ENCODE results near the gene SOBP.
"Not testable (repeated sequence)": the region's sequence is repeated elsewhere in the genome, so short reads cannot be mapped to it uniquely, and the experiment has no call there.

Gene SOBP

GRCh38 chr6:107488174-107488874, 1.6 kb upstream of the SOBP start:
- no peak for DNase-seq (ENCODE audit: low read depth, low spot score)

GRCh38 chr6:107488875-107489635, 862 bp upstream of the SOBP start:
- DNase-seq (ENCODE audit: low read depth, low spot score), result no peak

GRCh38 chr6:107490566-107491137, 735 bp downstream of the SOBP start:
- DNase-seq (ENCODE audit: low read depth, low spot score), result no peak

GRCh38 chr6:107491138-107491609, 1.3 kb downstream of the SOBP start:
- DNase-seq (ENCODE audit: low read depth, low spot score), result no peak

GRCh38 chr6:107491760-107492660, 2.1 kb downstream of the SOBP start:
- no peak for DNase-seq (ENCODE audit: low read depth, low spot score)

- DNase-seq (ENCODE audit: low read depth, low spot score), result no peak
Measured at GRCh38 chr6:107493158-107494057, 3.5 kb downstream of the SOBP start.

- no peak for DNase-seq (ENCODE audit: low read depth, low spot score)
Measured at GRCh38 chr6:107495196-107495643, 5.3 kb downstream of the SOBP start.

GRCh38 chr6:107495971-107496370, 6.1 kb downstream of the SOBP start:
- no peak for DNase-seq (ENCODE audit: low read depth, low spot score)

GRCh38 chr6:107496892-107497684, 7.2 kb downstream of the SOBP start:
- no peak for DNase-seq (ENCODE audit: low read depth, low spot score)

GRCh38 chr6:107504270-107505026, 14.5 kb downstream of the SOBP start:
- no peak for DNase-seq (ENCODE audit: low read depth, low spot score)

- no peak for DNase-seq (ENCODE audit: low read depth, low spot score)
Measured at GRCh38 chr6:107506145-107506544, 16.2 kb downstream of the SOBP start.

GRCh38 chr6:107509506-107509905, 19.6 kb downstream of the SOBP start:
- DNase-seq (ENCODE audit: low read depth, low spot score), result no peak

GRCh38 chr6:107510108-107510507, 20.2 kb downstream of the SOBP start:
- DNase-seq (ENCODE audit: low read depth, low spot score), result no peak

GRCh38 chr6:107511511-107511993, 21.6 kb downstream of the SOBP start:
- DNase-seq (ENCODE audit: low read depth, low spot score), result no peak

- no peak for DNase-seq (ENCODE audit: low read depth, low spot score)
Measured at GRCh38 chr6:107513214-107513613, 23.3 kb downstream of the SOBP start.

GRCh38 chr6:107515955-107516354, 26.0 kb downstream of the SOBP start:
- DNase-seq (ENCODE audit: low read depth, low spot score), result no peak

- DNase-seq (ENCODE audit: low read depth, low spot score), result no peak
Measured at GRCh38 chr6:107517274-107517673, 27.4 kb downstream of the SOBP start.

GRCh38 chr6:107519224-107519623, 29.3 kb downstream of the SOBP start:
- DNase-seq (ENCODE audit: low read depth, low spot score), result not testable (repeated sequence)

- DNase-seq (ENCODE audit: low read depth, low spot score), result not testable (repeated sequence)
Measured at GRCh38 chr6:107520706-107521105, 30.8 kb downstream of the SOBP start.

All from activated CD4-positive, CD25-positive, alpha-beta regulatory T cell treated with anti-CD3 and anti-CD28 coated beads, Interleukin-2, amount 50 U/mL, for 16 hours (primary cell).